ENCODE measurements around the gene ZFP92. TPM values are rescaled to one million over a fixed set of nuclear protein-coding genes. Genes with fewer than 3 reads are reported as not detected.

ZFP92 gene
- total RNA-seq, 4 donors from 2014 or later: 0.98 to 3.6 (median 1.4) TPM

- no peak for TF ChIP-seq CTCF (IDR thresholded peaks at IDR 0.05; ENCODE audit: low read depth)
Measured at GRCh38 chrX:153410888-153411254, 401 bp upstream of the ZFP92 start.

DNA sequence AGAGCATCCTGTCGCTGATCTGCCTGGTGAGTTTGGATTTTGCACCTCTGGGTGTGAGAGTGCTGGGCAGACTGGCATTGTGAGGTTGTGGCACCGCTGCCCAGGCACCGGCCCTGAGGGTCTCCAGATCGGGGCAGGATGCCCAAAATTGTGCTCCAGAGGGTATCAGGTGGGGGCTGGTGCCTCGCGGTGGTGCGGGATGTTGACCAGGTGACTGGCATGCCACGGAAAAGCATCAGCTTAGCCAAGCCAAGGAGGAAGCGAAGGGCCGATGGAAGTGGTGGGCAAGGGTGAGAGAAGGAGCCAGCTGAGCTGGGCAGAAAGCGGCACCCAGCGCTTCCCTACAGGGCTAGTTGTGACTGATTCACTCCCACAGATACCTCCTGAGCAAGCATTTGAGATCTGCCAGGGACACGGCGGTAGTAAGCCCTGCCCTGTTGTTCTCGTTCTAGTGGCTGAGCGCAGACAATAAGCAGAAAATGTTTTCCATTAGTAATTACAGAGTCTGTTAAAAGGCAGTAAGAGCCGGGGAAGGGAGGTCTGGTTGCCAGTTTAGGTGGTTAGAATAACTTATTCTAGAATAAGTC is 809 bp downstream of the ZFP92 start:
- TF ChIP-seq CTCF (IDR thresholded peaks at IDR 0.05; ENCODE audit: low read depth): no peak

DNA sequence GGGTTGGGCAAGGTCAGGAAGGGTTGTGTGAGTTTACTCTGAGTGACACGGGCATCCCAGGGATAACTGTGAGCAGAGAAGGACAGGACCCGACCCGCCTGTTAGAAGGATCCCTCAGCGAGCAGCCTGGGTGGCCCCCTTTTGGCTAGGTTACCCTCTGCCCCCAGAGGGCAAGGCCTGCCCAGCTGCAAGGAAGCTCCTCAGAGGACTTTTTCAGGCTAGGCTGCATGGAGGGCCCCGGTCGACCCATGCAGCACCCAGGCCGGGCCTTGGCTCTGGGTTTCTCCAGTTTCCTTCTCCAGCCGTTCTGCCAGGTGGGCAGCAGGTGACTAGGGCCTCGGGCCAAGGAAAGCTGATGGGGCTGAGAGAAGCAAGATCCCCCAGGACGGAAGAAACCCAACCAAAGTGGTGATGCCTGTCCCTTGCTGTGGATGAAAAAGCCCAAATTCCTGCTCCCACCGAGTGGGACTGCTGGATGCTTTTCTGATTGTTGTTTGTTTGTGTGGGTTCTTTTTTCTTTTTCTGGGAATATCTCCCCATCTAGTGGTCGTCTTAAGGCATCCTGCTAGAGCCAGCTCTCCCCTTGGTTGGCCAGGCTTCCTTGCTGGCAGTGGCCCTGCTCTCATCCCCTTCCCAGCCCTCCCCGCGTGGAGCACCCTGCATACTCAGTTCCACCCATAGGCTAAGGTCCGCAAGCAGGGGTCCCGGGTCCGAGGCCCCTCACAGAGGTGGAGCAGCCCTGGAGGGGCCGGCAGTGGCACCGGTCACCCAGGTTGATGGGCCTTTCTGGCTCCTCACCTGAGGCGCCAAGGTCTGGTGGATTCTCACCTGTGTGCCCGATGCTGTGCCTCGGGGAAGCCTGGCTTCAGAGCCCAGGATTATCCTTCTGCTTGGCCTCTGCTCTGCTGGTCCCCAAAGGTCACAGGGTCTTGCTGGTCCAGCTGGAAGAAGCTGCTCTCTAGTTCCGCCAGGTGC is 1.8 kb downstream of the ZFP92 start:
- TF ChIP-seq CTCF (IDR thresholded peaks at IDR 0.05; ENCODE audit: low read depth): no peak

DNA sequence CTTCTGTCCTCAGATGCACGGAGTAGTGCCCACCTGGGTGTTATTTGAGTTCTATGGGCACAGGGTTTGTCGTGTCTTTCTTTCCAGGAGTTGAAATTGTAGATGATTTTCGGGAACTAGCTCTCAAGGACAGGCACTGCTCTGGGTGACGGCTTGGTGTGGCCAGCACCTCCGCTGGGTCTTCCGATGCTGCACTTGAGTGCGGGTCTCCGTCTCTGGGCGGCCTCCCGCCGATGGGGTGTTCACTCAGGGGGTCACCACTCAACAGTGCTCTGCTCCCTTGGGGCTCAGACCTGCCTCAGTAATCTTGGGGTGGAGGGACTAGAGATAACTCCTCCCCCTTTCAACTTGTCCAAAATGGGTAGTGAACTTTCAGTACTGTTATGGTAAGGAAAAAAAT is 2.5 kb downstream of the ZFP92 start:
- TF ChIP-seq CTCF (IDR thresholded peaks at IDR 0.05; ENCODE audit: low read depth): no peak

DNA sequence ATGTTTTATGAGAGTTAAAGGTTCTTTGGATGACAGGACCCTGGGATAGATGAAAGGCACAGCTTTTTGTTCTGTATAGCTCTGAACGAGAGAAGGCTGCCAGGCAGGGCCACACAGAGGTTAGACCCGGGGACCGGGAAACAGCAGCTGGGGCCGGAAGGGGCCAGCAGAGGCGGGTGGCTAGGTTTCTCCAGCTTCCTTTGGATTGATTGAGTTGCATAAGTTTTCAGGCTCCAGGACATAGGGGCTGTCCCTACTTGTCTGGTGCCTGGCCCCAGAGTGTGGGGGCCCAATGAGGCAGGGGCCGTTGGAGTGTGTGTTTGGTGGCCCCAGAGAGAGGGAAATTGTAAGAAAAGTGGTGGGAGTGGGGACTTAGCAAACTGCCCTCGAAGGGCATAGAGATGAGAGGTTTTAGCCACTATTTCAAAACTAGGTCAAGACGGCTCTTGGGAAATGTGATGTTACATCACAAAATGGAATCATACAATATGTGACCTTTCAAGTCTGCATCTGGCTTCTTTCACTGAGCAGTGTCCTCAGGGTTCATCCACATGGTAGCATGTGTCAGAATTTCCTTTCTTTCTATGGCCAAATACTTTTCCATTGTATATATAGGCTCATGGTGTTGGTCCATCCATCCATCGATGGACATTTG is 3.7 kb downstream of the ZFP92 start:
- TF ChIP-seq CTCF (IDR thresholded peaks at IDR 0.05; ENCODE audit: low read depth): no peak

- TF ChIP-seq CTCF (IDR thresholded peaks at IDR 0.05; ENCODE audit: low read depth): no peak
Measured at GRCh38 chrX:153416781-153417450, 5.6 kb downstream of the ZFP92 start.
